OCI-LY1 (cell line): ENCODE data around the gene PRTN3.

Source experiments
- EZH2 ChIP-seq: fragments of 200-600 bp; sonication (generic), shearing (Covaris generic); IDR thresholded peaks from 2 replicates; pipeline ENCODE4 v1.8.0; 2017; ENCODE audit warnings: borderline replicate concordance, mixed run types, mild to moderate bottlenecking, antibody characterized with exemption, low read length, moderate library complexity, mixed read lengths
- TF ChIP-seq, protein P1 (sequence below): fragments of 200-600 bp; sonication (generic), shearing (Covaris generic); IDR thresholded peaks from 2 replicates; pipeline ENCODE4 v1.5.1; 2017; ENCODE audit warnings: mild to moderate bottlenecking, antibody characterized with exemption, low read length, moderate library complexity, mixed read lengths

DNA sequence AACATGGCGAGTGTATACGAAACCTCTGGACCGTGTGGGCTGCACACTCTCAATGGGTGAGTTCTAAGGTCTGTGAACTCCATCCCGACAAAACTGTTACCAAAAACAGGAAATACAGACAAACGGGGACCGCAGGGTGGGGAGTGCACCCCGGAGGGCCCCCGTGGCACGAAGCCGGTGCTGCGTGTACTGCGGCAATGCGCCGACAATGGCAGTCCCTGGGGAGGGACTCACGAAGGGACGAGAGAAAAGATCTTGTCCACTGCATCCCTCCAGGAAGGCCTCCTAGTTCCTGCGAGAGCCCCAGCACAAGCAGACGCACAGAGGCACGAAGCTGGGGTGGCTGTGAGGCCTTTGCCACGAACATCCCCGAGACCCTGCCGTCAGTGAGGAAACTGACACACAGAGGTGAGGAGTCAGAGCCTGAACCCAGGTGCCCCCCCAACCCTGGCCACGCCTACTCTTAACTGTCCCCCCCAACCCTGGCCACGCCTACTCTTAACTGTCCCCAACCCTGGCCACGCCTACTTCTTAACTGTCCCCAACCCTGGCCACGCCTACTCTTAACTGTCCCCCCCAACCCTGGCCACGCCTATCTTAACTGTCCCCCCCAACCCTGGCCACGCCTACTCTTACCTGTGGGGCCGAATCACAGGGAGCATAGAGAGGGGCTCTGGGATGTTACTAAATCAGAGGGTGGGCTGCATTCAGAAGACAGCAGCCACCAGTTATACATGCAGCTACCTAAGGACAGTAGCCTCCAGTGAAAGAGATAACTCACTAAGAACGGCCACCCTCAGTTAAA lies 48.0 kb downstream of the PRTN3 start:
- TF ChIP-seq, protein P1, sequence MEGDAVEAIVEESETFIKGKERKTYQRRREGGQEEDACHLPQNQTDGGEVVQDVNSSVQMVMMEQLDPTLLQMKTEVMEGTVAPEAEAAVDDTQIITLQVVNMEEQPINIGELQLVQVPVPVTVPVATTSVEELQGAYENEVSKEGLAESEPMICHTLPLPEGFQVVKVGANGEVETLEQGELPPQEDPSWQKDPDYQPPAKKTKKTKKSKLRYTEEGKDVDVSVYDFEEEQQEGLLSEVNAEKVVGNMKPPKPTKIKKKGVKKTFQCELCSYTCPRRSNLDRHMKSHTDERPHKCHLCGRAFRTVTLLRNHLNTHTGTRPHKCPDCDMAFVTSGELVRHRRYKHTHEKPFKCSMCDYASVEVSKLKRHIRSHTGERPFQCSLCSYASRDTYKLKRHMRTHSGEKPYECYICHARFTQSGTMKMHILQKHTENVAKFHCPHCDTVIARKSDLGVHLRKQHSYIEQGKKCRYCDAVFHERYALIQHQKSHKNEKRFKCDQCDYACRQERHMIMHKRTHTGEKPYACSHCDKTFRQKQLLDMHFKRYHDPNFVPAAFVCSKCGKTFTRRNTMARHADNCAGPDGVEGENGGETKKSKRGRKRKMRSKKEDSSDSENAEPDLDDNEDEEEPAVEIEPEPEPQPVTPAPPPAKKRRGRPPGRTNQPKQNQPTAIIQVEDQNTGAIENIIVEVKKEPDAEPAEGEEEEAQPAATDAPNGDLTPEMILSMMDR: no peak
- TF ChIP-seq EZH2: no peak
